ENCODE results near the gene SLC6A12.
"Not testable (repeated sequence)": the region's sequence is repeated elsewhere in the genome, so short reads cannot be mapped to it uniquely, and the experiment has no call there.

Gene SLC6A12

GRCh38 chr12:235967-236366 is 22.0 kb upstream of the SLC6A12 start:
- not testable (repeated sequence) for DNase-seq (ENCODE audit: low read depth in 2 of 2, low spot score in 1 of 2)

- DNase-seq (ENCODE audit: low read depth in 2 of 2, low spot score in 1 of 2) = no peak
These were observed 21.0 kb upstream of the SLC6A12 start for GRCh38 chr12:234891-235415.

- no peak for DNase-seq (ENCODE audit: low read depth in 2 of 2, low spot score in 1 of 2)
These were observed 20.1 kb upstream of the SLC6A12 start for GRCh38 chr12:234019-234418.

DNA sequence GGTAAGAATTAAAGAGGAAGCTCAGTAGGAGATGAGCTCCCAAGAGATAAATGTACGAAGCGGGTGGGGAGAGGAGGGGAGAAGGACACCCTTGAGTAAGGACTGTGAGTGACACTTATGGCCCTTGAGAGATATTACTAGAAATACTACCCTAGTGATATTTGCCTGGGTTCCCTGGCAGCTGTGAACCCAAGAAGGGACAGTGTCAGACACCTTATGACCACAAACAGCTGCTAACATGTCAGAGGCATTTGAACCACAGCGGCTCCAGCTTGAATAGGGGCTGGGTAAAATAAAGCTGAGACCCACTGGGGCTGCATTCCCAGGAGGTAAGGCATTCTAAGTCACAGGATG is 19.6 kb upstream of the SLC6A12 start:
- DNase-seq (ENCODE audit: low read depth in 2 of 2, low spot score in 1 of 2) = no peak

GRCh38 chr12:232731-233614 is 19.0 kb upstream of the SLC6A12 start:
- DNase-seq (ENCODE audit: low read depth in 2 of 2, low spot score in 1 of 2) = no peak

DNA sequence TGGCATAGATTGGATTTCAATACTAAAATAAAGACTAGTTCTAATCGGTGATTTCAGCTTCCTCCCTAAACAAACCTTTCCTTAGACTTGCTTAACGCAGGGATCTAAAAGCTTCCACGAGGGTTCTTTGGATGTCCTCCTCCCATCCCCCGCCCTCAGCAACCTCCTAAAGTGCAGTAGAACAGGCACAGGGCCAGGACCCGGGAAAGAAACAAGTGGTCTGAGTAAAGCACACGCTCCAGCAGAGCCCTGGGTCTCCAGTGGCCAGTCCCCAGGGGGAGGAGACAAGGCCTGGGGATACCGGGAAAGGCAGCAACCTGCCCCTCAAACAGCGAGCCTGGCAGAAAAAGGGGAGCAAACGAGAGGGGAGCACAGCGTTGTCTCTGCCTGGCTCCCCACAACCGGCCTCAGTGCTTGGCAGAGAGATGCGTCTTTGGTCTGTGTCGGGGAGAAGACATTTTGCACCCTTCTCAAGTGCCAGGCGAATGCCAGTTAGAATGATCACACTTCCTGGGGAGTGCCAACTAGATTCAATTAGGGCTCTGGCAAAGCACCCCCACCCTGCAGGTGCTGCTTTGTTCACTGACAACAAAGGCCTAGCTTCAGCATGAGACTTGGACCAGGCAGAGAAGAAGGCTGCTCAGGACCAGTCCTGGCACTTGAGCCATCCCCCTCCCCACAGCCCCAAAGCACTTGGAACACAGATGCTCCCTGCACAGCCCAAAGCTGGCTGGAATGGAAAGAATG is 17.1 kb upstream of the SLC6A12 start:
- DNase-seq (ENCODE audit: low read depth in 2 of 2, low spot score in 1 of 2) = no peak

DNA sequence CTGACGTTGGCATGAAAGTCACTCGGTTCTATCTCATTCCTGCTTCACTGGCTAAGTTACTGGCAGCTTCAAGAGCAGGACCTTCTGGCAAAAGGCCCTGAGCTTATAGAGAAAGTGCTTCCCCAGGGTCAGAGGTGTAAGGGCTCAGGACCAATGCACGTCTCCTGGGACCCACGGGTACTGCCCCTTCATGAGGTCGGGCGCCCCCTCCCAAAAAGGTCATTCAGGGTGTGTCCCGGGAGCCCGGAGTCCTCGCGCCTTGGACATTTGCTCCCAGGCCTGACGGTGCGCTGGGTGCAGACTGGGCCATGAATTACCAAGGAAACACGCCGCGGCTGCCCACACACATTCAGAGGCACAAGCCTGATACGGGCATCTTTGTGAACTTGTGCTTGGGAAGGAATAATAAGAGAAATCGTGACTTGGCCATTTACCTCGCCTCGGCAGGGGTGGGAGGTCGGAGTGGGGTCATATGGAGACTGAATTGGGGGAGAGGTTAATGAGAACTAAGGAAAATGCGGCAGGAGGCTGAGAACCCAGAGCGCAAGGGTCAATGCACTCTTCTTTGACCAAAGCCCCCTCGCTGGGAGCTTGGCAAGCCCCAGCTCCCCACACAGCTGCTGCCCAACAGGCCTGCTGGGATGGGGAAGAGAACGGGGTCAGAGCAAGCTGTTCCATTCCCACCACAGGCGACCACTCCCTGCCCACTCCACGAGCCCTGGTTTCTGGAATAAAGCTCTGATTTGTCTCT is 15.7 kb upstream of the SLC6A12 start:
- no peak for DNase-seq (ENCODE audit: low read depth in 2 of 2, low spot score in 1 of 2)

DNA sequence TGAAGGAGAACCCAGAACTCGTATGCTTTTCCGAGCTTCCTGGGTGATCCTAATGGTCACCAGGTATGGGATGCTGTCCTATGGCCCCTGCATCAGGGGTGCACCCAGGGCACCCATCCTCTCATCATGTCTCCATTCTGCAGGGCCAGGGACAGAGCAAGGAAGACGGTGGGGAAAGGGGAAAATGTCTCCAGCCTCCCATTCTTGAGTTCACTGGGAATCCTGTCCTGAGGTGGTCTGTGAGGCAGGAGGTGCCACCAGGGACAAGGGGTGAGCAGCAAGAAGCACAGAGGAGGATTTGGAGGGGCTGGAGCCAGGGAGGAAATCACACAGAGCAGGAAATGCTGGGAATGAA is 14.9 kb upstream of the SLC6A12 start:
- DNase-seq (ENCODE audit: low read depth in 2 of 2, low spot score in 1 of 2) = no peak

DNA sequence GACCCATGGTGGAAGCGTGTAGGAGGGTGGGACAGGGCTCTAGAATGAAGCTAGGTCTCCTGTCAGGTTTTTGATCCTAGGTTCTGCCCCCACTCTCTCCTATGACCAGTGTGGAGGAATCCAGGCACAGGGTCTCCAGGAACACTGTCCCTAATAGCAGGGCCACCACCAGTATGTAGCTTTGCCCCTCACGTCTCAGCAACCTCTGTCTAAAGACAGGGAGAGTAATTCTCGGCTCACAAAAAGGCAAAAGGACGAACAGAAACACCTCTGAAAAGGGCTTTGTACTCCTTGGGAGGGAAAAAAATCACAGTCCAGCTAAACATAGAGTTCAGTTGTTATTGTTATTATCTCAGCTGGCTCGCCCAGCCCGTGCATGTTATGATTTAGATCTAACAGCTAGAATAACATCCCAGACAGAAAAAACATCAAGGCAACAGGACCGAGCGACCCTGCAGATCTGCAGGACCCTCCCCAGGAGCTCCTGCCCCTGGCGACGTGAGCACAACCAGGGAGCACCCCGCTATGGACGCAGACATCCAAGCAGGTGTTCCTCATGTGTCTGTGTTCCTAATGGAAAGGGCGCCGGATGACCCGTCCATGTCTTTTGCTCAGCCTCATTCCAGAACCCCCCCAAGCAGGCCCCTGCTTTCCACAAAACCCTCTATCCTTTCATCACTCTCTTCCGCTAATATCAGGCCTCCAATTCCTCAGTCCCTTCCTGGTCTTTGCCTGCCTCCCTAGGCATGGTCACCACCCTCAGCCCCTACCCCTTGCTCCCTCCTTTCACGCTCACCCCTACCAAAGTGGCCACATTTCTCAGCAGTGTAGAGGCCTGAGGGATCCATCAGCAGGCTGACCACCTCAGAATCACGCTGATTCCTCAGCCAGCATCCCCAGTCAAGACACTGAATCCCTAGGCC is 14.2 kb upstream of the SLC6A12 start:
- no peak for DNase-seq (ENCODE audit: low read depth in 2 of 2, low spot score in 1 of 2)

- DNase-seq (ENCODE audit: low read depth in 2 of 2, low spot score in 1 of 2) = no peak
These were observed 13.4 kb upstream of the SLC6A12 start for GRCh38 chr12:227286-227915.

DNA sequence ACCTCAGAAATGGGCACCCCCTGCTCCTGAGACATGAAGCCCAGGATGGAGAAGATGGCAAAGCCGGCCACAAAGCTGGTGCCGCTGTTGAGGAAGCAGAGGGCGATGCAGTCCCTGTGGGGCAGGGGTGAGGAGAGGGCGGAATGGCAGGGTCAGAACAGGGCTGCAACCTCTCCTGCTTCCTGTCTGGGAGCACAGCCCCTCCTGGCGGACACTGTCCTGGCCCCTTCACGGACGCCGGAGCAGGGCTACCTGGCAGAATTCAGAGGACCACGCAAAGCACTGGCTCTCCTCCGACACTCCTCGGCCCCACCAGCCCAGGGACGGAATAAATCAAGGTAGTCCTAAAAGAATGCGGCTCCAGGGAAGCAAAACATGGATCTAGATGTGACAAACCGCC is 12.4 kb upstream of the SLC6A12 start:
- DNase-seq (ENCODE audit: low read depth in 2 of 2, low spot score in 1 of 2) = no peak

- DNase-seq (ENCODE audit: low read depth in 2 of 2, low spot score in 1 of 2) = no peak
These were observed 11.1 kb upstream of the SLC6A12 start for GRCh38 chr12:225012-225411.

DNA sequence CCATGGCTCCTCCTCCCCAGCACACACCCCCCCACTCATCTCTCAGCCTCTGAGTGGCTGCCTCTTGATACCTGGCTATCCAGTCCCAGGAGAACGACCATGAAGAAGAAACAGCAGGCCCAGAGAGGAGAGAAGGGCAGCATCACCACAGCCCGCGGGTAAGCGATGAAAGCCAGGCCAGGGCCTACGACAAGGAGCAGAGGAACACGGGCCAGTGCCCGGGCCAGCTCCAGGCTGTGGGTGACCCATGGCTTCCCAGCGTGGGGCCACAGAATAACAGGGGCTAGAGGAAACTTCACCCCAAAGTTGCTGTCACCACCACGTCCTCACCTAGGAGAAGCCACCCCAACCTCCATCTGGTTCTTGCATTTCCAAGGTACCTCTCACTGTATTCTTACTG is 10.4 kb upstream of the SLC6A12 start:
- no peak for DNase-seq (ENCODE audit: low read depth in 2 of 2, low spot score in 1 of 2)

DNA sequence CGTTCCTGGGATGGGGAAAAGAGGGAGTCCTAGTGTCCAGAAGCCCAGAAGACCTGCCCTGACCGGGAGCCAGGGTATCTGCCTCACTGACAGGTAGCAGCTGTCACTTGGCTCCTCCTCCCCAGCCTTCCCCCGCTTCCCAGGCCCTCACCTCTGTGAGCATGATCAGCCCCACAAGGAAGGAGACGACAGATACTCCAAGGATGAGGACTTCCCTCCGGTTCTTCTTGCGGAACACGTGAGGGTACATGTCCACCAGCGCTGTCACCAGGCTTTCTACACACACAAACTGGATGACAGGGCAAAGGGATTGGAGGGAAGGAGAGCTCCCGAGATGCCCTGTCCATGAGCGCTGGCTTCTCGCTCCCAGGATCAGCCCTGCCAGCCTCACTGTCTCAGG is 9.9 kb upstream of the SLC6A12 start:
- no peak for DNase-seq (ENCODE audit: low read depth in 2 of 2, low spot score in 1 of 2)

- DNase-seq (ENCODE audit: low read depth in 2 of 2, low spot score in 1 of 2) = no peak
These were observed 7.8 kb upstream of the SLC6A12 start for GRCh38 chr12:221736-222135.

DNA sequence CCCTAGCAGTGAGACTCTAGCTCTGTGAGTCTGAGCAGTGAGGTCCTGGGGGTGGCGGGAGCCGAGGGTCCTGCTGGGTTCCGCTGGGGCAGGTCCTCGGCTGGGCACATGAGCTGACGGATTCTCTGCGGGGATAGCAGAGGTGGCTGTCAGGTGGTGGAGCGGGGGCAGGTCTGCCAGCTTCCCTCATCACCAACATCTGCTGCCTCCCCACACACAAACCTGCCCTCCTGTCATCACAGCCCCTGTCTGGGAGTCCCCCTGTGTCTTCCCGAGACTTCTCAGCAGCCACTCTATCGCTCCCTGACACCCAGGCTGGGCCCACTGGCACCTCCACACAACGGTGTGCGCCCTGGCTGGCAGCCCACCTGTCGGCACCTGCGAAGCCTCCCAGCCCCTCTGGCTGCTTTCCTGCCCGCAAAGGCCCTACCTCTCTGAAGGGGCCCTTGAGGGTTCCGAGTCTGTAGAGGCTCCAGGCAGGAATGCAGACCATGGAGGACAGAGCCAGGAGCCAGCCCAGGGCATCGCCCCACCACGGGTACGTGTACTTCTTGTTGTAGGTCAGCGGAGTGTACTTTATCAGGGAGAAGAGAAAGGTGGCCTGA is 7.1 kb upstream of the SLC6A12 start:
- no peak for DNase-seq (ENCODE audit: low read depth in 2 of 2, low spot score in 1 of 2)

- DNase-seq (ENCODE audit: low read depth in 2 of 2, low spot score in 1 of 2) = no peak
These were observed 6.5 kb upstream of the SLC6A12 start for GRCh38 chr12:220491-220890.

DNA sequence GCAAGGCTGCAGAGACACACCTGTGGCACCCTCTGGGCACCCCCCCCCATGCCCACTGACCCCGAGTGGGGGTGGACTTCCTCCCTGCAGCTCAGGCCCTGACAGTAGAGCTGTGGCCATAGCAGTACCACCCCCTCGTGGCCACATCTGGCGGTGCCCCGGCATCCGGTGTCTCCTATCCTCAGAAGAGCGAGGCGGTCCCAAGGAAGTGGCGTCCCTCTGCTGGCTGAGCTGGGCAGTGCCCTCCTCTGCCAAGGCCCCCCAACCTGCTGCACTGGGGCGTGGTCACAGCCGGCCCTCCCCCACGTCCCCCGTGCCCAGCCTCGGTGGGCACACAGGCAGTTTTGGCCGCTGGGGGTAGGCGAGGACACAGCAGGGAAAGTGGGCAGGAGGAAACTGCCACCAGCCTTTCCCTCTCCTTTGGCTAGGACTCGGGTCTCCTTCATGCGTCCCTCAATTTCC is 6.0 kb upstream of the SLC6A12 start:
- DNase-seq (ENCODE audit: low read depth in 2 of 2, low spot score in 1 of 2) = no peak

GRCh38 chr12:218728-219590 is 5.0 kb upstream of the SLC6A12 start:
- DNase-seq (ENCODE audit: low read depth in 2 of 2, low spot score in 1 of 2) = no peak

Measured in stimulated activated CD8-positive, alpha-beta memory T cell treated with anti-CD3 and anti-CD28 coated beads, Interleukin-4, amount 100 ng/mL, for 4 hours (primary cell).